ENCODE results near the gene XYLT1. TPM values are rescaled to one million over a fixed set of nuclear protein-coding genes. Genes with fewer than 3 reads are reported as not detected.

The XYLT1 gene
- total and polyA plus RNA-seq, 2 of the 13 experiments (the other 11 are each of a cell fraction or from before 2014, with no cell fraction given) = not detected

DNA sequence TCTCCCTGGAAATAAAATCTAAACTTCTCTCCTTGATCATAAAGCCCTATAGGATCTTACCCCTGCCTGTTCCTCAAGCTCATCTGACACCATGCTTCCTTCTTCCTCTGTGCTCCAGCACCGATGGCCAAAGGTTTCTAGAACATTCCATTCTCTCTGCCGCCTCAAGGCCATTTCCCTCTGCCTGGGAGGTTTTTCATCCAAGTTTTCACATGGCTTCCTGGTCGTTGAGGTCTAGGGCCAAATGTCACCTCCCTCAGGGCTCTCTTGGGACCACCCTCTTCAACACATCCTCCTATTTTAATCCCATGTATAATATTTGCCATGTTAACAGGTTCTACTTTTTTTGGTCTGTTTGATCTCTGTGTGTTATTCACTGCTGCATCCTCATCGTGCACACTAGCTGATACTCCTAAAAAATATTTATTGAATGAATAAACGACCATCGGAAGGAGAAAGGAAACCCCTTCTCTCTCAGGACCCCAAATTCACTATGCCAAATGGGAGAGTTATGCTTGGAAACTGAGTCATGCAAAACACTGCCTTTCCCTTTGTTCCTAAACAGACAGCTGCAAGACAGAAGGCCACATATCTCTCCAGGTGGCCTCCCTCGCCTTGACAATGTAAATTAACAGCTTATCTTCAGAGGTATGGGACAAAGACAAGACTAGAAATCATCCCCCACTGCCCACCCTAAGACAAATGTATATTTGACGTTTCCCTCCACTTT, 78.5 kb downstream of the XYLT1 start:
- Histone ChIP-seq H3K36me3 (replicated peaks in 1 of 2; ENCODE audit: control insufficient read depth in 1 of 2, insufficient read depth in 2 of 2, low read length in 2 of 2) (no peaks in the 10 kb centered on the region), H4K20me1 (ENCODE audit: insufficient read depth, low read length) (no peaks in the 10 kb centered on the region), H3K9me3 (ENCODE audit: low read length) (no peaks in the 10 kb centered on the region), H3K27me3 (ENCODE audit: control insufficient read depth in 1 of 2, insufficient read depth in 2 of 2, low read length in 2 of 2) (peaks cover 3 to 14% of the 10 kb centered on the region in 2 experiments; a peak in 3 of 5 replicates), H3K27ac (ENCODE audit: extremely low read length, insufficient read depth, low read length) (no peak overlapping the region), H3K4me3 (replicated peaks in 1 of 3; ENCODE audit: insufficient read depth in 1 of 3, low read depth in 2 of 3, low read length in 3 of 3) (no peak overlapping the region), H3K4me2 (ENCODE audit: low read depth, low read length) (no peak overlapping the region), H3K9ac (ENCODE audit: insufficient read depth, low read depth, low read length) (no peak overlapping the region), H3K79me2 (ENCODE audit: insufficient read depth, low read length) (no peaks in the 10 kb centered on the region), H3K4me1 (ENCODE audit: insufficient read depth, low read length) (peaks cover 3% of the 10 kb centered on the region), H2AFZ (ENCODE audit: low read length) (no peak overlapping the region)
- CTCF ChIA-PET (ENCODE audit: low intra/inter-chr PET ratio, low total read pairs) = no interaction called here
- POLR2A ChIA-PET = no interaction called here
- no peak for ATAC-seq
- no TSS peak for BruUV-seq (replicated peaks)
- TF ChIP-seq, protein P1, sequence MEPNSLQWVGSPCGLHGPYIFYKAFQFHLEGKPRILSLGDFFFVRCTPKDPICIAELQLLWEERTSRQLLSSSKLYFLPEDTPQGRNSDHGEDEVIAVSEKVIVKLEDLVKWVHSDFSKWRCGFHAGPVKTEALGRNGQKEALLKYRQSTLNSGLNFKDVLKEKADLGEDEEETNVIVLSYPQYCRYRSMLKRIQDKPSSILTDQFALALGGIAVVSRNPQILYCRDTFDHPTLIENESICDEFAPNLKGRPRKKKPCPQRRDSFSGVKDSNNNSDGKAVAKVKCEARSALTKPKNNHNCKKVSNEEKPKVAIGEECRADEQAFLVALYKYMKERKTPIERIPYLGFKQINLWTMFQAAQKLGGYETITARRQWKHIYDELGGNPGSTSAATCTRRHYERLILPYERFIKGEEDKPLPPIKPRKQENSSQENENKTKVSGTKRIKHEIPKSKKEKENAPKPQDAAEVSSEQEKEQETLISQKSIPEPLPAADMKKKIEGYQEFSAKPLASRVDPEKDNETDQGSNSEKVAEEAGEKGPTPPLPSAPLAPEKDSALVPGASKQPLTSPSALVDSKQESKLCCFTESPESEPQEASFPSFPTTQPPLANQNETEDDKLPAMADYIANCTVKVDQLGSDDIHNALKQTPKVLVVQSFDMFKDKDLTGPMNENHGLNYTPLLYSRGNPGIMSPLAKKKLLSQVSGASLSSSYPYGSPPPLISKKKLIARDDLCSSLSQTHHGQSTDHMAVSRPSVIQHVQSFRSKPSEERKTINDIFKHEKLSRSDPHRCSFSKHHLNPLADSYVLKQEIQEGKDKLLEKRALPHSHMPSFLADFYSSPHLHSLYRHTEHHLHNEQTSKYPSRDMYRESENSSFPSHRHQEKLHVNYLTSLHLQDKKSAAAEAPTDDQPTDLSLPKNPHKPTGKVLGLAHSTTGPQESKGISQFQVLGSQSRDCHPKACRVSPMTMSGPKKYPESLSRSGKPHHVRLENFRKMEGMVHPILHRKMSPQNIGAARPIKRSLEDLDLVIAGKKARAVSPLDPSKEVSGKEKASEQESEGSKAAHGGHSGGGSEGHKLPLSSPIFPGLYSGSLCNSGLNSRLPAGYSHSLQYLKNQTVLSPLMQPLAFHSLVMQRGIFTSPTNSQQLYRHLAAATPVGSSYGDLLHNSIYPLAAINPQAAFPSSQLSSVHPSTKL (CRISPR knock-in tag; IDR thresholded peaks at IDR 0.05) = no peak
- TF ChIP-seq KDM5A (IDR thresholded peaks at IDR 0.05; ENCODE audit: borderline replicate concordance, low read length) (no peak), JUNB (CRISPR knock-in tag; IDR thresholded peaks at IDR 0.05; ENCODE audit: borderline replicate concordance) (no peak), NR2F1 (CRISPR knock-in tag; IDR thresholded peaks at IDR 0.05) (no peak), SIX1 (CRISPR knock-in tag; IDR thresholded peaks at IDR 0.05; ENCODE audit: borderline replicate concordance) (no peak), ZNF816 (CRISPR knock-in tag; IDR thresholded peaks at IDR 0.05; ENCODE audit: borderline replicate concordance) (no peak)
- TF ChIP-seq, protein P2, sequence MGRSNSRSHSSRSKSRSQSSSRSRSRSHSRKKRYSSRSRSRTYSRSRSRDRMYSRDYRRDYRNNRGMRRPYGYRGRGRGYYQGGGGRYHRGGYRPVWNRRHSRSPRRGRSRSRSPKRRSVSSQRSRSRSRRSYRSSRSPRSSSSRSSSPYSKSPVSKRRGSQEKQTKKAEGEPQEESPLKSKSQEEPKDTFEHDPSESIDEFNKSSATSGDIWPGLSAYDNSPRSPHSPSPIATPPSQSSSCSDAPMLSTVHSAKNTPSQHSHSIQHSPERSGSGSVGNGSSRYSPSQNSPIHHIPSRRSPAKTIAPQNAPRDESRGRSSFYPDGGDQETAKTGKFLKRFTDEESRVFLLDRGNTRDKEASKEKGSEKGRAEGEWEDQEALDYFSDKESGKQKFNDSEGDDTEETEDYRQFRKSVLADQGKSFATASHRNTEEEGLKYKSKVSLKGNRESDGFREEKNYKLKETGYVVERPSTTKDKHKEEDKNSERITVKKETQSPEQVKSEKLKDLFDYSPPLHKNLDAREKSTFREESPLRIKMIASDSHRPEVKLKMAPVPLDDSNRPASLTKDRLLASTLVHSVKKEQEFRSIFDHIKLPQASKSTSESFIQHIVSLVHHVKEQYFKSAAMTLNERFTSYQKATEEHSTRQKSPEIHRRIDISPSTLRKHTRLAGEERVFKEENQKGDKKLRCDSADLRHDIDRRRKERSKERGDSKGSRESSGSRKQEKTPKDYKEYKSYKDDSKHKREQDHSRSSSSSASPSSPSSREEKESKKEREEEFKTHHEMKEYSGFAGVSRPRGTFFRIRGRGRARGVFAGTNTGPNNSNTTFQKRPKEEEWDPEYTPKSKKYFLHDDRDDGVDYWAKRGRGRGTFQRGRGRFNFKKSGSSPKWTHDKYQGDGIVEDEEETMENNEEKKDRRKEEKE (IDR thresholded peaks at IDR 0.05) = no peak
- in situ Hi-C loops (cut with HindIII; ENCODE audit: extremely low pct_ligation_motif_present, low pct_unique_long_range_greater_than_20kb) (no loop called here), intact Hi-C loops (cut with micrococcal nuclease; ENCODE audit: unreplicated experiment) (no loop called here)
- 9% methylated on average over 8 of the region's 8 CpGs for WGBS (ENCODE audit: low lambda C conversion rate)
- DNase-seq (ENCODE audit: low spot score) = no peak
- no peak for FAIRE-seq

Data from HepG2 (cell line).